GM18868 (cell line): Measurements from ENCODE around the gene MALRD1.

Experiments used
- ATAC-seq: cut with Tn5 transposase; IDR thresholded peaks from one replicate; pipeline ENCODE4 v1.9.1; 2021; ENCODE audit warnings: mild to moderate bottlenecking, moderate library complexity; ENCODE audit not compliant: unreplicated experiment

MALRD1 gene

DNA sequence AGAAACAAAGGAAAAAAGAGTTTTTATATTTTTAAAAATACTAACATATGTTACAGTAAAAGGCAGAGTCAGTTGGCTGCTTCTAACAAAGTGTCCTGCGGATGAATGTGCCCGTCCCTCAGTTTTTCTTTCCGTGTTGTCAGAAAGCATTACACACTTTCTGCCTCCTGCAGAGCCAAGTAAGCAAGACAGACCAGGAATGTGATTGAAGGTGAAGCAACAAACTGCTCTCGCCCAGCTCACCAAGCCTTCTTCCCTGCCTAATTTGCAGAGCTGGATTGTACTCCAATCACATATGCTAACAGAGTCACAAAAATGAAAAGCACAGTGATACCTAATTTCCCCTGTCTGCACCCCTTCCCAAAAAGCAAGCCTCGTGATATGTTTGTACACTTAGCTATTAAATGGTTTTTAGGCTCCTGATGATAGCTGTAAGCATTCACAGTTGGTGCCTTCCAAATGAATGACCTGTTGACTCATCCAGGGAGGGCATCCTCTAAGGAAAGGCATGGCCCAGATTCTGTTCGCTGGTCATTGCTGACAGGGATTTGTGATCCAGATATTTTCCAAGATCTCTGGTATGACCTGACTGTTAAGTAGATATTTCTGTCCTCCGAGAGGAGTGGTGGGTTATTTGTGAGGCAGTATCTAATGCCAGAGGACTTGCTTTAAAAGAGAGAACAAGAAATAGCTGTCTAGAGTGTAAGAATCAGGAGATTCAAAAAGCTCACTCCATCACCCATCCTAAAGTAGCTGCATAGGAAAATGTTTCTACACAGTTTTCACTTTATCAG is 580.4 kb downstream of the MALRD1 start:
- ATAC-seq: no peak

GRCh38 chr10:19629567-19629966 is 581.0 kb downstream of the MALRD1 start:
- no peak for ATAC-seq

- ATAC-seq: no peak
Measured at GRCh38 chr10:19634163-19634562, 585.6 kb downstream of the MALRD1 start.

DNA sequence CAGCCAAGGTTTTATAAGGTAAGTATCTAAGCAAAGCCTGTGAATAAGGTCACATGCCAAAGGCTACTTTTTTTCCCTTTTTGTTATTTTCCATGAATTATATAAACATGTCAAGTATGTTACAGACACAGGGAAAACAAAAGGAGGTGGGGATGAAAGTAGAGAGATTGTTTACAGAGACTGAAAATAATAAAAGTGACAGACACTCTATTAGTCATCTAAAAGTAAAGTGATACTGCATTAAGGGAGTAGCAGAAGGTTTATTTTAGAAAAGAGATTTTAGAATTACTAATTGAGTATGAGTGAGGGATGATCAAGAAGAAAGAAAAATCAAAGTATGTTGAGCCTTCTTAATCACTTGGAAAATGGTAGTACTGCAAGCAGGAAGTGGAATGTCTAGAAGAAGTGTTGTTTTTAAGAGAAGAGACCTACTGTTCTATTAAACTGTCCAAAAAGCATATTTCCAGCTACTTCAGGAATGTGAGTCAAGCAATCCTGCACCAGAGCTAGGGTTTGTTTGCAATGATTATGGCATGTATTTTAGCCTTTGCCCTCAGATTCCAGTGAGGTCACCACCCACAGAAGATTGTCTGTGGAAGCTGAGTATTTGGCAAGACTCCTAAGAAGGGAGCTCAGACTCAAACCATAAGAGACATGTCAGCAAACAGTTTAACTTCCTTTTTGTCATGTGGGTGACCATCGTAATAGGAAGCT is 589.7 kb downstream of the MALRD1 start:
- ATAC-seq: no peak

- no peak for ATAC-seq
Measured at GRCh38 chr10:19638896-19639233, 590.3 kb downstream of the MALRD1 start.

GRCh38 chr10:19640566-19641263 is 592.1 kb downstream of the MALRD1 start:
- no peak for ATAC-seq

DNA sequence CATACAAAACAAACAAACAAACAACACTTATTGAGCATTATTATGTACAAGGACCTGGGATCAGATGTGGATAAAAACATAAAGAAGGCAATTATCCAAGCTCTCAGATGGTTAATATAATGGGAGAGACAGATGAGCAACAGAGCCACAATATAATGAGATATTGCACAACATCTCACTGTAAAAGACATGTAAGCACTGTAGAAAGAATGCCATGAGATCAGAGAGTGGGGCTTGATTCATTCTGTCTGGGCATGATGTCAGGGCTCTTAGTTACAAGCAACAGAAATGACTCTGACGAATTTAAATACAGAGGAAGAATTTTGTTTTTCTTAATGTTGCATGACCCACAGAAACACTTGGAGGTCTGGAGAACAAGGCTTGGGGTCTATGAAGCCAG is 602.9 kb downstream of the MALRD1 start:
- ATAC-seq: no peak

GRCh38 chr10:19652750-19653149 is 604.1 kb downstream of the MALRD1 start:
- ATAC-seq: no peak

GRCh38 chr10:19653931-19654330 is 605.3 kb downstream of the MALRD1 start:
- no peak for ATAC-seq

DNA sequence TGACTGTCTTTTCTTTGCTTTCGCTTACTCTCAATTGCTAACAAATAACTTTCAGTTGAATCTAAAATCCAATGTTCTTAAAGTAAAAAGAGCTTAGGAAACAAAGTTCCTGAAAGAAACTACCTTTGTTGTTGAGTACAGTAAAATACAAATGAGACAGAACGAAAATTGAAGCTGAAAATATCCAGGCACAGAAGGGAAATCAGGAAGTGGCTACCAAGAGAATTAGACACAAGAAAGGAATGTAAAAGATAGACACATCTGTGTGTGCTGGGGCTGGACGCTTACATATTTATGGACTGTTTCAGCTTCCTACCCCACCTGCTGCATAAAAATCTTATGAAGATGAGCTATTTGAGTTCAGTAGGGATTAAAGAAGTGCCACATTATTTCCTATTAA is 606.0 kb downstream of the MALRD1 start:
- no peak for ATAC-seq

GRCh38 chr10:19656420-19657042 is 607.9 kb downstream of the MALRD1 start:
- ATAC-seq: no peak

DNA sequence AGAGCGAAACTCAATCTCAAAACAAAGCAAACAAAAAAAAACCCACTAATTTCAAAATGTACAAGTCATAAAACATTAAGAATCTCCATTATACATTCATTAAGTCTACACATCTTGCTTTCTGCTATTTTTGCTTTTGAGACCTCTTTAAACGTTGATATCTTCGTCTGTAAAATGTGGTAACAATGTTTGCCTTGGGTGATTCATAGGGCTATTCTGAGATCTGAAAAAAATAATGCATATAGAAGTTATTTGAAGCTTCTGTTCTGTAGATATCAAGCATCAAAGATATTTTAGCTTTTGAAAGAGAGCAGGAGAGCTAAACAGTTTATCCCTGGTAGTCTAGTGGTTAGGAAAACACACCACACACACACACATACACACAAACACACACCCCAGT is 609.5 kb downstream of the MALRD1 start:
- ATAC-seq: no peak

- no peak for ATAC-seq
Measured at GRCh38 chr10:19658622-19659233, 610.1 kb downstream of the MALRD1 start.

DNA sequence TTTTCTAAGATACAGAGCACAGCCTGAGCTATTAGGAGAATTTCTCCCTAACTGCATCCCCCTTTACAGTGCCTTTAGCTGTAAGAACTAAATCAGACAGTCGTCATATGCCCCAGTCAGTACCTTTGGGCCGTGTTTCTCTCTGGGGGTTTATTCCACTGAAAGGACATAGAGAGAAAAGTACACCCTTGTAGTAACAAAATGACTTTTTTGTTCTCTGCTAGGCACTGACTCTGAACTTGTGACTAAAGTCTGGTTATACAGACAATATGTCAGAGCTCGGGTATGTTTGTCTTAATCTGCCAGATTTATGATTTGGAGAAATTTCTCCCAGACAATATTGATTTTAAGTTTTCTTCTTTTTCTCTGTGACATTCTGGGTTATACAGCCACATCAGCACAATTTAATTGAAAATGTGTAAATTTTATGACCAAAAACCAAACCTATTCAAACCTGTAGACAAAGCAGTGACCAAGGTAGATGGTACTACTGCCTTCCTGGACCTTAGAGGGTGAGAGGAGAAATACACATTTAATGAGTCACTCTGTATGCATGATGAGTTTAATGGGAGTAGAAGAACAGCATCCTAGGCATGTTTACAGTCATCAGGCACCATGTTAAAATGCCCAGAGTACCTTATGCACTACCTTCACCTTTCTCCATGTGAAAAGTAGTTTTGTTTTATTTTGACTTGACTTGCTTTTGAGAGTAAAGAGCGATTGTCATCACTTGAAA is 611.5 kb downstream of the MALRD1 start:
- no peak for ATAC-seq

- no peak for ATAC-seq
Measured at GRCh38 chr10:19663344-19663743, 614.7 kb downstream of the MALRD1 start.

DNA sequence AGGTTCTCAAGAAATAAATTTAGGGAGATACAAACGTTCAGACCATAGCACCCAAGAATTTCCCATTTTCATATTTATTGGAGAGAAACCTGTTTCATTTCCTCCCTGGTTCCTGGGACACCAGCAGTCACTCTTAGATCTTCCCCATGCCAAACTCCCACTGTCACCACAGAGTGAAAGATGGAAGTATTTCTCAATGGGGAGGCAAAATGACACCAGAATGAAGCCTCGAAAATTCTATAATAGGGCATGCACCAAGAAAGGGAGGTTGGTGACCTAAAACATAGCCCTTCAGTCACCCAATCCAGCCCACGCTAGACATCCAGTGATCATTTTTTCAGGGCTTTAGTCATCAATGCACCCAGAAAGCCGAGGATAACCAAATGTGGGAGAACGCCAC is 619.5 kb downstream of the MALRD1 start:
- no peak for ATAC-seq

DNA sequence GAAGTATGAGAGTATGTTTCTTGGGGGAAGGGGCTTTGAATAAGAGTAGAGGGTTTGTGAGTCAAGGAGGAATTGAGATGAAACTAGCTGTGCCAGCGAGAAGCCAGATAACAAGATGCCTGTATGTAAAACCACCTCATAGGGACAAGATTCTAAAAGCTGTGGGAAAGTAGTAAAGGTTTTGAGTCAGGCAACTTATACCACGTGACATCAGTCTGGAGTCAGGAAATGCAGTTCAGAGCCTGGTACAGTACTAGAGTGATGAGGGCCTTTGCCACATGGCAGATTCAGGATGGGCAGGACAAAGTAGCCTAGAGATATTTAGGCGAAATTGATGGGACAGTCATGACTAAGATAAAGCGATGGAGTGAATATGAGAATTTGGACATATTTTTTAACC is 627.5 kb downstream of the MALRD1 start:
- ATAC-seq: no peak

GRCh38 chr10:19683356-19683755 is 634.8 kb downstream of the MALRD1 start:
- no peak for ATAC-seq

GRCh38 chr10:19683960-19684359 is 635.4 kb downstream of the MALRD1 start:
- no peak for ATAC-seq

DNA sequence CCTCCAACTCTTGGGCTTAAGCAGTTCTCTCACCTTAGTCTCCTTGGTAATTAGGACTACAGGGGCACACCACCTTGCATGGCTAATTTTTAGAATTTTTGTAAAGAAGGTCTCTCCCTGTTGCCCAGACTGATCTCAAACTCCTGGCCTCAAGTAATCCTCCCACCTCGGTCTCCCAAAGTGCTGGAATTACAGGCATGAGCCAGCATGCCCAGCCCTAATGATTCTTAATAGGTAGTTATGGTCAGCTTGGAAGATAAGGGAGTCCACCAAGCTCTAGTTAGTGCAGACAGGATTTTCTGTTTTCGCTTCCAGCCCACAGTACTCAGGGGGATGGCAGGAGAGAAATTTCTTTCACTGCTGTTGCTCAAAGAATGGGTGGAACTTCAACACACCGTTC is 639.7 kb downstream of the MALRD1 start:
- ATAC-seq: no peak
